Testis (tissue), 3 donors: ENCODE measurements around the gene PTPRN2. TPM values are rescaled to one million over a fixed set of nuclear protein-coding genes. Genes with fewer than 3 reads are reported as not detected.

Experiments
- DNase-seq: peaks from one replicate; pipeline ENCODE4 v3.0.0-alpha.2; 2019
- H3K27ac ChIP-seq, 2 donors: fragments of 200-600 bp; sonication (generic); one replicate each; pipeline ENCODE4 v1.5.1; 2019
- H3K27me3 ChIP-seq: fragments of 200-600 bp; sonication (generic); one replicate; pipeline ENCODE4 v1.5.1; 2019
- H3K36me3 ChIP-seq: fragments of 200-600 bp; sonication (generic); one replicate; pipeline ENCODE4 v1.5.1; 2017; ENCODE audit warnings: low read depth; ENCODE audit errors: missing control alignments
- H3K4me1 ChIP-seq: fragments of 200-600 bp; sonication (generic); one replicate; pipeline ENCODE4 v1.5.1; 2019
- H3K4me3 ChIP-seq, 2 donors: fragments of 200-600 bp; sonication (generic); one replicate each; pipeline ENCODE4 v1.5.1; 2017 to 2019
- H3K9me3 ChIP-seq: fragments of 200-600 bp; sonication (generic); one replicate; pipeline ENCODE4 v1.5.1; 2017
- CTCF ChIP-seq, 3 experiments: fragments of 450-650 bp in 2 of 3; fragments of 200-600 bp in 1 of 3; sonication (generic) in 1 of 3; IDR thresholded peaks; one replicate each; pipeline ENCODE4 v1.5.1; 2016 to 2019; ENCODE audit warnings: antibody characterized with exemption in 3 of 3, mild to moderate bottlenecking in 2 of 3, moderate library complexity in 1 of 3
- POLR2A ChIP-seq: fragments of 450-650 bp; IDR thresholded peaks from one replicate; pipeline ENCODE4 v1.6.1; 2017; ENCODE audit warnings: antibody characterized with exemption, mild to moderate bottlenecking, moderate library complexity
- WGBS, 2 donors: methylation state at CpG; one replicate each; pipeline ENCODE4 v1.1.5; 2018; 5-methylcytosine and 5-hydroxymethylcytosine counted together
- intact Hi-C: fragments of 100-400 bp; cut with DNase I; formaldehyde crosslinking; loops from one replicate; pipeline ENCODE4 v1.15.1; 2023; ENCODE audit warnings: low total_unique reads
- polyA plus RNA-seq: library from polyadenylated mRNA; stranded (reverse); fragments of 350-450 nt; fragmentation: Illumina TruSeq; extraction: RNeasy Lipid Tissue Mini Kit (QIAGEN cat#74804); gene quantifications from one replicate; pipeline ENCODE4 v1.2.3, GENCODE V29; 2014; ENCODE audit warnings: low read depth, low replicate concordance; ENCODE audit not compliant: insufficient read depth
- total RNA-seq, 2 donors: library from RNA; depleted of rRNA; stranded (reverse); fragments of >200 nt; gene quantifications; one replicate each; pipeline ENCODE4 v1.2.3, GENCODE V29; 2016

PTPRN2 gene
- total and polyA plus RNA-seq, 3 donors from 2014 or later, result 9.3 to 10.8 (median 9.8) TPM

GRCh38 chr7:158442260-158442659 lies 145.4 kb downstream of the PTPRN2 start:
- no peak for DNase-seq
- 74 to 81% methylated on average over 4 of the region's 4 CpGs for WGBS, 2 donors
- Histone ChIP-seq H3K4me3 (no peak overlapping the region), H3K36me3 (no peaks in the 10 kb centered on the region), H3K27ac (no peak overlapping the region), H3K9me3 (no peaks in the 10 kb centered on the region), H3K27me3 (no peaks in the 10 kb centered on the region), H3K4me1 (no peaks in the 10 kb centered on the region)
- intact Hi-C loops, result no loop called here
- TF ChIP-seq POLR2A (no peak), CTCF (IDR thresholded peaks at IDR 0.05) (peak in 1 of 3 experiments; percentile 10)

- Histone ChIP-seq H3K9me3 (no peaks in the 10 kb centered on the region), H3K4me1 (no peaks in the 10 kb centered on the region), H3K27me3 (no peaks in the 10 kb centered on the region), H3K27ac (no peak overlapping the region), H3K4me3 (no peak overlapping the region), H3K36me3 (no peaks in the 10 kb centered on the region)
- 61 to 70% methylated on average over 8 of the region's 8 CpGs for WGBS, 2 donors
- intact Hi-C loops, result no loop called here
- TF ChIP-seq CTCF (IDR thresholded peaks at IDR 0.05), result no peak
- no peak for TF ChIP-seq POLR2A
- DNase-seq, result no peak
Observed at GRCh38 chr7:158439035-158439434, 148.6 kb downstream of the PTPRN2 start.

GRCh38 chr7:158432369-158433341 lies 155.0 kb downstream of the PTPRN2 start:
- Histone ChIP-seq H3K9me3 (no peaks in the 10 kb centered on the region), H3K4me1 (no peaks in the 10 kb centered on the region), H3K27ac (no peak overlapping the region), H3K36me3 (no peaks in the 10 kb centered on the region), H3K27me3 (no peaks in the 10 kb centered on the region), H3K4me3 (no peak overlapping the region)
- WGBS, 2 donors, result 20 to 42% methylated on average over 17 of the region's 17 CpGs
- DNase-seq, result no peak
- intact Hi-C loops, result no loop called here
- no peak for TF ChIP-seq CTCF (IDR thresholded peaks at IDR 0.05)
- TF ChIP-seq POLR2A, result no peak

GRCh38 chr7:158431941-158432347 lies 155.7 kb downstream of the PTPRN2 start:
- WGBS, 2 donors, result 29 to 70% methylated on average over 13 to 14 of the region's 14 CpGs
- H3K36me3 ChIP-seq, result no peaks in the 10 kb centered on the region
- no peak overlapping the region for H3K4me3 ChIP-seq
- no peaks in the 10 kb centered on the region for H3K27me3 ChIP-seq
- H3K4me1 ChIP-seq, result no peaks in the 10 kb centered on the region
- no peaks in the 10 kb centered on the region for H3K9me3 ChIP-seq
- intact Hi-C loops, result no loop called here
- TF ChIP-seq CTCF (IDR thresholded peaks at IDR 0.05) (no peak), POLR2A (no peak)
- no peak overlapping the region for H3K27ac ChIP-seq
- DNase-seq, result peak; percentile 60
